ENCODE data around the gene CLNK. TPM values are rescaled to one million over a fixed set of nuclear protein-coding genes. Genes with fewer than 3 reads are reported as not detected.

Gene CLNK
- total RNA-seq, 2 donors from 2014 or later, result 0.16 TPM; not detected in 1

DNA sequence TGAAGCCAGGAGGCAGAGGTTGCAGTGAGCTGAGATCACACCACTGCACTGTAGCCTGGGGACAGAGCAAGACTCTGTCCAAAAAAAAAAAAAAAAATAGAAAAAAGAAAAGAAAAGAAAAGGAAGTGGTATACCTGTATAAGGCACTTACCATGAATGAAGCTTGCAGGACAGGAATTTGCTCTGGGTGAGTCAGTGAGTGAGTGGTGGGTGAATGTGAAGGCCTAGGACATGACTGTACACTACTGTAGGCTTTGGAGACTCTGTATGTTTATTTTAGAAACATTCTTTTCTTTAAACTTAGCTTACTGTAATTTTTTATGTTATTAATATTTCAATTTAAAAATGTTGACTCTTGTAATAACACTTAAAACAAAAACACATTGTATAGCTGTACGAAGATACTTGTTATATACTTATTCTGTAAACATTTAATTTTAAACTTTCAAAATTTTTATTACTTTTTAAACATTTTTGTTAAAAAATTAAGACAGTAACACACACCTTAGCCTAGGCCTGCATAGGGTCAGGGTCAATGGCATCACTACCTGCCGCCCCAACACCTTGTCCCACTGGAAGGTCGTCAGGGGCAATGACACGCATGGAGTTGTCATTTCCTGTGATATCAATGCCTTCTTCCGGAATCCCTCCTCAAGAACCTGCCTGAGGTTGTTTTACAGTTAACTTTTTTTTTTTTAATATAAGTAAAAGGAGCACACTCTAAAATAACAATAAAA lies 78.7 kb downstream of the CLNK start:
- H3K36me3 ChIP-seq, result no peaks in the 10 kb centered on the region
- H3K27me3 ChIP-seq, result no peaks in the 10 kb centered on the region
- no peaks in the 10 kb centered on the region for H3K4me1 ChIP-seq
- H3K27ac ChIP-seq, result no peak overlapping the region
- H3K9ac ChIP-seq (ENCODE audit: low read depth in 2 of 2, low read length in 2 of 2), result no peak overlapping the region
- H3K4me3 ChIP-seq, result no peak overlapping the region
- TF ChIP-seq, protein P1, sequence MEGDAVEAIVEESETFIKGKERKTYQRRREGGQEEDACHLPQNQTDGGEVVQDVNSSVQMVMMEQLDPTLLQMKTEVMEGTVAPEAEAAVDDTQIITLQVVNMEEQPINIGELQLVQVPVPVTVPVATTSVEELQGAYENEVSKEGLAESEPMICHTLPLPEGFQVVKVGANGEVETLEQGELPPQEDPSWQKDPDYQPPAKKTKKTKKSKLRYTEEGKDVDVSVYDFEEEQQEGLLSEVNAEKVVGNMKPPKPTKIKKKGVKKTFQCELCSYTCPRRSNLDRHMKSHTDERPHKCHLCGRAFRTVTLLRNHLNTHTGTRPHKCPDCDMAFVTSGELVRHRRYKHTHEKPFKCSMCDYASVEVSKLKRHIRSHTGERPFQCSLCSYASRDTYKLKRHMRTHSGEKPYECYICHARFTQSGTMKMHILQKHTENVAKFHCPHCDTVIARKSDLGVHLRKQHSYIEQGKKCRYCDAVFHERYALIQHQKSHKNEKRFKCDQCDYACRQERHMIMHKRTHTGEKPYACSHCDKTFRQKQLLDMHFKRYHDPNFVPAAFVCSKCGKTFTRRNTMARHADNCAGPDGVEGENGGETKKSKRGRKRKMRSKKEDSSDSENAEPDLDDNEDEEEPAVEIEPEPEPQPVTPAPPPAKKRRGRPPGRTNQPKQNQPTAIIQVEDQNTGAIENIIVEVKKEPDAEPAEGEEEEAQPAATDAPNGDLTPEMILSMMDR (IDR thresholded peaks at IDR 0.05), result no peak
- intact Hi-C loops (cut with DNase I), result no loop called here
- DNase-seq, result no peak
- H3K9me3 ChIP-seq, result no peaks in the 10 kb centered on the region

DNA sequence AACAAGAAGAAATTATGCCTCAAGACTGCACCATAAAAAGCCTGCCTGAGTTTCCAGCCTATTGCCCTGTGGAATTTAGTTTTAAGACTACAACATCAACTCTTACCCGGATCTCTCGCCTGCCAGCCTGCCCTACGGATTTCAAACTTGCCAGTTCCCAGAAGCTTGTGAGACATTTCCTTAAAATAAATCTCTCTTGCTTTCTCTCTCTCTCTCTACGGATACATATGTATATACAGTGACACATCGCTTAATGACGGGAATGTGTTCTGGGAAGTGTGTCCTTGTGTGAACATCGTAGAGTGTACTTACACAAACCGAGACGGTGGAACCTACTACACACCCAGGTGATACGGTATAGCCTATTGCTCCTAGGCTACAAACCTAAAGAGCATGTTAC lies 79.5 kb downstream of the CLNK start:
- Histone ChIP-seq H3K4me3 (no peak overlapping the region), H3K36me3 (no peaks in the 10 kb centered on the region), H3K4me1 (no peaks in the 10 kb centered on the region), H3K9ac (ENCODE audit: low read depth in 2 of 2, low read length in 2 of 2) (no peak overlapping the region), H3K9me3 (no peaks in the 10 kb centered on the region), H3K27me3 (no peaks in the 10 kb centered on the region), H3K27ac (no peak overlapping the region)
- intact Hi-C loops (cut with DNase I), result no loop called here
- DNase-seq, result no peak
- TF ChIP-seq, protein P1 (IDR thresholded peaks at IDR 0.05), result no peak

- no peak for DNase-seq
- Histone ChIP-seq H3K27me3 (no peaks in the 10 kb centered on the region), H3K36me3 (no peaks in the 10 kb centered on the region), H3K27ac (no peak overlapping the region), H3K9ac (ENCODE audit: low read depth in 2 of 2, low read length in 2 of 2) (no peak overlapping the region), H3K4me1 (no peaks in the 10 kb centered on the region), H3K9me3 (no peaks in the 10 kb centered on the region), H3K4me3 (no peak overlapping the region)
- TF ChIP-seq, protein P1 (IDR thresholded peaks at IDR 0.05), result no peak
- intact Hi-C loops (cut with DNase I), result no loop called here
These were observed 85.0 kb downstream of the CLNK start for GRCh38 chr4:10599574-10599973.

- intact Hi-C loops (cut with DNase I), result no loop called here
- Histone ChIP-seq H3K9ac (ENCODE audit: low read depth in 2 of 2, low read length in 2 of 2) (no peak overlapping the region), H3K4me1 (no peaks in the 10 kb centered on the region), H3K36me3 (no peaks in the 10 kb centered on the region), H3K9me3 (no peaks in the 10 kb centered on the region), H3K27ac (no peak overlapping the region), H3K27me3 (no peaks in the 10 kb centered on the region), H3K4me3 (no peak overlapping the region)
- DNase-seq, result no peak
- TF ChIP-seq, protein P1 (IDR thresholded peaks at IDR 0.05), result no peak
These were observed 85.7 kb downstream of the CLNK start for GRCh38 chr4:10598829-10599228.

- H3K4me1 ChIP-seq, result no peaks in the 10 kb centered on the region
- DNase-seq, result no peak
- no peaks in the 10 kb centered on the region for H3K36me3 ChIP-seq
- no peaks in the 10 kb centered on the region for H3K9me3 ChIP-seq
- TF ChIP-seq, protein P1 (IDR thresholded peaks at IDR 0.05), result no peak
- no peak overlapping the region for H3K4me3 ChIP-seq
- no peak overlapping the region for H3K27ac ChIP-seq
- H3K9ac ChIP-seq (ENCODE audit: low read depth in 2 of 2, low read length in 2 of 2), result no peak overlapping the region
- H3K27me3 ChIP-seq, result no peaks in the 10 kb centered on the region
- intact Hi-C loops (cut with DNase I), result no loop called here
These were observed 87.8 kb downstream of the CLNK start for GRCh38 chr4:10596586-10597290.

Measured in colonic mucosa (tissue), 4 donors.